Measurements from ENCODE around the gene OR6C1.

DNA sequence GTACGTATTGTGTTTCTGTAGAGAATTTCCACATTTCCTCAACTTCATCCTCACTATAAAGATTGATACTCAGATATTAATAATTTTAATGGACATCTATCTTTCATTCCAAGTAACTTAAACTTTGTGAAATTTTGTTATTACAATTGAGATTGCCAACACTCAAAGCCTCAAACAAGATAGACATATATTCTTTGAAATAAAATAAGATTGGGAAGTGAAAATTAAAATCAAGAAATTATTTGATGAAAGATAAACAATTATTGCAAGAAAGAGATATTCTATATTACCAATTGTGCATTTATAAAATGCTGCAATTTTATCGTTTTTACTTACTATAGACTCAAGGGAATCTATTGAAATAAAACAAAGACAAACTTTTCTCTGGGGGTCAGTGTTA, 17.7 kb upstream of the OR6C1 start, which contains the start of gene OR6C6:
- TF ChIP-seq, protein P1, sequence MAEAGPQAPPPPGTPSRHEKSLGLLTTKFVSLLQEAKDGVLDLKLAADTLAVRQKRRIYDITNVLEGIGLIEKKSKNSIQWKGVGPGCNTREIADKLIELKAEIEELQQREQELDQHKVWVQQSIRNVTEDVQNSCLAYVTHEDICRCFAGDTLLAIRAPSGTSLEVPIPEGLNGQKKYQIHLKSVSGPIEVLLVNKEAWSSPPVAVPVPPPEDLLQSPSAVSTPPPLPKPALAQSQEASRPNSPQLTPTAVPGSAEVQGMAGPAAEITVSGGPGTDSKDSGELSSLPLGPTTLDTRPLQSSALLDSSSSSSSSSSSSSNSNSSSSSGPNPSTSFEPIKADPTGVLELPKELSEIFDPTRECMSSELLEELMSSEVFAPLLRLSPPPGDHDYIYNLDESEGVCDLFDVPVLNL (CRISPR knock-in tag; IDR thresholded peaks at IDR 0.05; ENCODE audit: borderline replicate concordance, low read depth), result no peak
- TF ChIP-seq, protein P2, sequence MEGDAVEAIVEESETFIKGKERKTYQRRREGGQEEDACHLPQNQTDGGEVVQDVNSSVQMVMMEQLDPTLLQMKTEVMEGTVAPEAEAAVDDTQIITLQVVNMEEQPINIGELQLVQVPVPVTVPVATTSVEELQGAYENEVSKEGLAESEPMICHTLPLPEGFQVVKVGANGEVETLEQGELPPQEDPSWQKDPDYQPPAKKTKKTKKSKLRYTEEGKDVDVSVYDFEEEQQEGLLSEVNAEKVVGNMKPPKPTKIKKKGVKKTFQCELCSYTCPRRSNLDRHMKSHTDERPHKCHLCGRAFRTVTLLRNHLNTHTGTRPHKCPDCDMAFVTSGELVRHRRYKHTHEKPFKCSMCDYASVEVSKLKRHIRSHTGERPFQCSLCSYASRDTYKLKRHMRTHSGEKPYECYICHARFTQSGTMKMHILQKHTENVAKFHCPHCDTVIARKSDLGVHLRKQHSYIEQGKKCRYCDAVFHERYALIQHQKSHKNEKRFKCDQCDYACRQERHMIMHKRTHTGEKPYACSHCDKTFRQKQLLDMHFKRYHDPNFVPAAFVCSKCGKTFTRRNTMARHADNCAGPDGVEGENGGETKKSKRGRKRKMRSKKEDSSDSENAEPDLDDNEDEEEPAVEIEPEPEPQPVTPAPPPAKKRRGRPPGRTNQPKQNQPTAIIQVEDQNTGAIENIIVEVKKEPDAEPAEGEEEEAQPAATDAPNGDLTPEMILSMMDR (IDR thresholded peaks at IDR 0.05), result no peak
- TF ChIP-seq MXD4 (CRISPR knock-in tag; IDR thresholded peaks at IDR 0.05; ENCODE audit: borderline replicate concordance) (no peak), NFYB (CRISPR knock-in tag; conservative IDR thresholded peaks at IDR 0.05; ENCODE audit: low read depth) (no peak), ZNF138 (CRISPR knock-in tag; conservative IDR thresholded peaks at IDR 0.05) (no peak), TEAD4 (CRISPR knock-in tag; IDR thresholded peaks at IDR 0.05) (no peak), IRF2 (CRISPR knock-in tag; IDR thresholded peaks at IDR 0.05; ENCODE audit: borderline replicate concordance, low read depth) (no peak)

Data from WTC11 (cell line).